ENCODE measurements around the gene GUK1.

GRCh38 chr1:228134591-228134990 is 5.5 kb upstream of the GUK1 start:
- TF ChIP-seq, protein P1, sequence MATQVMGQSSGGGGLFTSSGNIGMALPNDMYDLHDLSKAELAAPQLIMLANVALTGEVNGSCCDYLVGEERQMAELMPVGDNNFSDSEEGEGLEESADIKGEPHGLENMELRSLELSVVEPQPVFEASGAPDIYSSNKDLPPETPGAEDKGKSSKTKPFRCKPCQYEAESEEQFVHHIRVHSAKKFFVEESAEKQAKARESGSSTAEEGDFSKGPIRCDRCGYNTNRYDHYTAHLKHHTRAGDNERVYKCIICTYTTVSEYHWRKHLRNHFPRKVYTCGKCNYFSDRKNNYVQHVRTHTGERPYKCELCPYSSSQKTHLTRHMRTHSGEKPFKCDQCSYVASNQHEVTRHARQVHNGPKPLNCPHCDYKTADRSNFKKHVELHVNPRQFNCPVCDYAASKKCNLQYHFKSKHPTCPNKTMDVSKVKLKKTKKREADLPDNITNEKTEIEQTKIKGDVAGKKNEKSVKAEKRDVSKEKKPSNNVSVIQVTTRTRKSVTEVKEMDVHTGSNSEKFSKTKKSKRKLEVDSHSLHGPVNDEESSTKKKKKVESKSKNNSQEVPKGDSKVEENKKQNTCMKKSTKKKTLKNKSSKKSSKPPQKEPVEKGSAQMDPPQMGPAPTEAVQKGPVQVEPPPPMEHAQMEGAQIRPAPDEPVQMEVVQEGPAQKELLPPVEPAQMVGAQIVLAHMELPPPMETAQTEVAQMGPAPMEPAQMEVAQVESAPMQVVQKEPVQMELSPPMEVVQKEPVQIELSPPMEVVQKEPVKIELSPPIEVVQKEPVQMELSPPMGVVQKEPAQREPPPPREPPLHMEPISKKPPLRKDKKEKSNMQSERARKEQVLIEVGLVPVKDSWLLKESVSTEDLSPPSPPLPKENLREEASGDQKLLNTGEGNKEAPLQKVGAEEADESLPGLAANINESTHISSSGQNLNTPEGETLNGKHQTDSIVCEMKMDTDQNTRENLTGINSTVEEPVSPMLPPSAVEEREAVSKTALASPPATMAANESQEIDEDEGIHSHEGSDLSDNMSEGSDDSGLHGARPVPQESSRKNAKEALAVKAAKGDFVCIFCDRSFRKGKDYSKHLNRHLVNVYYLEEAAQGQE (IDR thresholded peaks at IDR 0.05; ENCODE audit: insufficient replicate concordance, low read depth), result no peak
- TF ChIP-seq, protein P2, sequence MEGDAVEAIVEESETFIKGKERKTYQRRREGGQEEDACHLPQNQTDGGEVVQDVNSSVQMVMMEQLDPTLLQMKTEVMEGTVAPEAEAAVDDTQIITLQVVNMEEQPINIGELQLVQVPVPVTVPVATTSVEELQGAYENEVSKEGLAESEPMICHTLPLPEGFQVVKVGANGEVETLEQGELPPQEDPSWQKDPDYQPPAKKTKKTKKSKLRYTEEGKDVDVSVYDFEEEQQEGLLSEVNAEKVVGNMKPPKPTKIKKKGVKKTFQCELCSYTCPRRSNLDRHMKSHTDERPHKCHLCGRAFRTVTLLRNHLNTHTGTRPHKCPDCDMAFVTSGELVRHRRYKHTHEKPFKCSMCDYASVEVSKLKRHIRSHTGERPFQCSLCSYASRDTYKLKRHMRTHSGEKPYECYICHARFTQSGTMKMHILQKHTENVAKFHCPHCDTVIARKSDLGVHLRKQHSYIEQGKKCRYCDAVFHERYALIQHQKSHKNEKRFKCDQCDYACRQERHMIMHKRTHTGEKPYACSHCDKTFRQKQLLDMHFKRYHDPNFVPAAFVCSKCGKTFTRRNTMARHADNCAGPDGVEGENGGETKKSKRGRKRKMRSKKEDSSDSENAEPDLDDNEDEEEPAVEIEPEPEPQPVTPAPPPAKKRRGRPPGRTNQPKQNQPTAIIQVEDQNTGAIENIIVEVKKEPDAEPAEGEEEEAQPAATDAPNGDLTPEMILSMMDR (IDR thresholded peaks at IDR 0.05; ENCODE audit: insufficient read depth, low read length), result no peak
- TF ChIP-seq GABPA (IDR thresholded peaks at IDR 0.05; ENCODE audit: low read depth) (no peak), POLR2AphosphoS5 (IDR thresholded peaks at IDR 0.05; ENCODE audit: low read depth) (no peak)

Data from HL-60 (cell line).